Heart right ventricle (tissue), 16 donors: ENCODE measurements around the gene IMMP2L. TPM values are rescaled to one million over a fixed set of nuclear protein-coding genes. Genes with fewer than 3 reads are reported as not detected.
"Not testable (repeated sequence)": the region's sequence is repeated elsewhere in the genome, so short reads cannot be mapped to it uniquely, and the experiment has no call there.

ENCODE experiments used
- ATAC-seq, 8 donors: fragments of 200-7000 bp; cut with Tn5 transposase; one replicate each; pipeline ENCODE4 v1.9.1; 2020; ENCODE audit warnings: mild to moderate bottlenecking in 8 of 8, moderate library complexity in 8 of 8, moderate number of reproducible peaks in 1 of 8
- DNase-seq, 2 donors: peaks; one replicate each; pipeline ENCODE4 v3.0.0-alpha.2; 2020
- H3K27ac ChIP-seq, 10 donors: fragments of 200-600 bp; sonication (generic) in 2 of 10; one replicate each; pipeline versions ENCODE4 v1.5.0 to v1.8.0; 2020 to 2022; ENCODE audit warnings: mild to moderate bottlenecking in 3 of 10
- H3K27me3 ChIP-seq, 7 donors: fragments of 200-600 bp; one replicate each; pipeline ENCODE4 v1.8.0; 2021 to 2022; ENCODE audit warnings: mild to moderate bottlenecking in 2 of 7
- H3K36me3 ChIP-seq, 9 donors: fragments of 200-600 bp; sonication (generic) in 1 of 9; one replicate each; pipeline versions ENCODE4 v1.5.0 to v1.8.0; 2020 to 2022; ENCODE audit warnings: mild to moderate bottlenecking in 2 of 9
- H3K4me1 ChIP-seq, 9 donors: fragments of 200-600 bp; sonication (generic) in 1 of 9; one replicate each; pipeline versions ENCODE4 v1.5.0 to v1.8.0; 2020 to 2022; ENCODE audit warnings: mild to moderate bottlenecking in 4 of 9
- H3K4me3 ChIP-seq, 10 donors: fragments of 200-600 bp; sonication (generic) in 2 of 10; one replicate each; pipeline versions ENCODE4 v1.5.0 to v1.8.0; 2020 to 2022; ENCODE audit warnings: mild to moderate bottlenecking in 7 of 10, moderate library complexity in 2 of 10
- H3K9me3 ChIP-seq, 11 donors: fragments of 200-600 bp in 10 of 11; sonication (generic) in 2 of 11; one replicate each; pipeline versions ENCODE4 v1.5.0 to v1.8.0; 2013 to 2022; ENCODE audit warnings: mild to moderate bottlenecking in 2 of 11, control low read depth in 1 of 11, moderate library complexity in 1 of 11
- WGBS, 2 donors: extraction: QIAGEN DNeasy Blood & Tissue Kit; methylation state at CpG; one replicate each; pipeline ENCODE4 v1.1.7; 2013; ENCODE audit warnings: inconsistent platforms in 1 of 2; 5-methylcytosine and 5-hydroxymethylcytosine counted together
- intact Hi-C, 10 donors: fragments of 100-400 bp; cut with DNase I; formaldehyde crosslinking; loops; one replicate each; pipeline versions ENCODE4 v1.11.1 to v1.14.2; 2022
- polyA plus RNA-seq, 2 donors: library from polyadenylated mRNA; stranded (reverse); fragments of 200-250 nt; gene quantifications; one replicate each; pipeline ENCODE4 v1.2.3, GENCODE V29; 2013
- total RNA-seq, 10 donors: library from RNA; stranded (reverse); fragmentation: NEBNext Ultra II Directional in 3 of 10; extraction: Animal tissue kit (Norgen Biotek cat#: 25700) in 3 of 10; gene quantifications; one replicate each; pipeline versions ENCODE4 v1.2.1 to v1.2.4, GENCODE V29; 2021 to 2023
- TF ChIP-seq, protein P1 (sequence below), 9 donors: fragments of 200-600 bp; sonication (generic) in 2 of 9; IDR thresholded peaks; one replicate each; pipeline versions ENCODE4 v1.5.0 to v1.8.0; 2021 to 2022; ENCODE audit warnings: antibody characterized with exemption in 9 of 9, mild to moderate bottlenecking in 5 of 9, moderate library complexity in 1 of 9
- donor health status: Arrhythmogenic right ventricular cardiomyopathy.
- donor health status: ischemic (EF 13 %, LVEDD 7.1; RV severe dilation, severe dysfunction).
- donor health status: healthy with polysubstance abuse.
- donor health status: DM: no; HTN: yes; CAD: no.
- donor health status: DM: no; HTN: no; CAD: no.
- donor health status: ischemic (EF 25% LVEDD 6.9; RV normal size, moderate dysfunction).
- donor health status: ischemic (EF 25% LVEDD 5.7; RV mildly dilated, moderate dysfunction).
- donor health status: healthy.
- donor health status: DM: yes; HTN: yes; CAD: no.
- donor health status: Ischemic cardiomyopathy.
- donor health status: ischemic (EF 35%, LVEDD 5.7; RV mildly dilated, moderate dysfunction).
- donor health status: nonischemic (EF 11% LVEDD 7.7; RV severe dilation, severe dysfunction).
- donor health status: DM: yes; HTN: yes; CAD: no.
- donor health status: PGD.
- donor health status: ischemic (EF 29% LVEDD 5.4; RV normal size, mild dysfunction).
- donor health status: nonischemic (EF 23%, LVEDD 6.1; RV moderate dilation, normal function).

Gene IMMP2L
- total and polyA plus RNA-seq, 12 donors: 4.3 to 20.8 (median 17.3) TPM

DNA sequence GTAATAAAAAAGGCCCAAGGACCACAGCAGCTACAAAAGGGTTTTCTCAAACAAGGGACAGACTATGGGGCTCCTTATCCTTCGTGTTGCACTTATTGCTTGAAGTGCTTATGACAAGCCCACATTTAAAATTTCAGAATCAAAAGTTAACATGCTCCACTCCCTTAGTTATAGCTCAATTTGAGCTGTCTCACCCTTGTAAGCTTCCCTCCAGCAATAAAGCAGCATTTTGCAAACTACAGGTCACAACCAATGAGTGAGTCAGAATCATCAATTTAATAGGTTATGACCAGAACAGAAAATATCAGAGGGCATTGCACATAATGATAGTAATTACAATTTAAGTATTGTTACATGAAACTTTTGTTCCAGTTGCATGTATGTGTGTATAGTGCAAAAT, 53.0 kb downstream of the IMMP2L start:
- WGBS, 2 donors: 72 to 75% methylated on average over 1 of the region's 1 CpG
- peaks cover 0 to 8% (median 0%) of the 10 kb centered on the region in 11 donors for H3K9me3 ChIP-seq
- intact Hi-C loops: no loop called here
- TF ChIP-seq, protein P1, sequence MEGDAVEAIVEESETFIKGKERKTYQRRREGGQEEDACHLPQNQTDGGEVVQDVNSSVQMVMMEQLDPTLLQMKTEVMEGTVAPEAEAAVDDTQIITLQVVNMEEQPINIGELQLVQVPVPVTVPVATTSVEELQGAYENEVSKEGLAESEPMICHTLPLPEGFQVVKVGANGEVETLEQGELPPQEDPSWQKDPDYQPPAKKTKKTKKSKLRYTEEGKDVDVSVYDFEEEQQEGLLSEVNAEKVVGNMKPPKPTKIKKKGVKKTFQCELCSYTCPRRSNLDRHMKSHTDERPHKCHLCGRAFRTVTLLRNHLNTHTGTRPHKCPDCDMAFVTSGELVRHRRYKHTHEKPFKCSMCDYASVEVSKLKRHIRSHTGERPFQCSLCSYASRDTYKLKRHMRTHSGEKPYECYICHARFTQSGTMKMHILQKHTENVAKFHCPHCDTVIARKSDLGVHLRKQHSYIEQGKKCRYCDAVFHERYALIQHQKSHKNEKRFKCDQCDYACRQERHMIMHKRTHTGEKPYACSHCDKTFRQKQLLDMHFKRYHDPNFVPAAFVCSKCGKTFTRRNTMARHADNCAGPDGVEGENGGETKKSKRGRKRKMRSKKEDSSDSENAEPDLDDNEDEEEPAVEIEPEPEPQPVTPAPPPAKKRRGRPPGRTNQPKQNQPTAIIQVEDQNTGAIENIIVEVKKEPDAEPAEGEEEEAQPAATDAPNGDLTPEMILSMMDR (IDR thresholded peaks at IDR 0.05): no peak
- no peak overlapping the region for H3K27ac ChIP-seq
- no peak overlapping the region for H3K4me3 ChIP-seq
- ATAC-seq (no peak), DNase-seq (no peak)
- H3K4me1 ChIP-seq: no peaks in the 10 kb centered on the region
- H3K27me3 ChIP-seq: no peaks in the 10 kb centered on the region
- H3K36me3 ChIP-seq: no peaks in the 10 kb centered on the region

DNA sequence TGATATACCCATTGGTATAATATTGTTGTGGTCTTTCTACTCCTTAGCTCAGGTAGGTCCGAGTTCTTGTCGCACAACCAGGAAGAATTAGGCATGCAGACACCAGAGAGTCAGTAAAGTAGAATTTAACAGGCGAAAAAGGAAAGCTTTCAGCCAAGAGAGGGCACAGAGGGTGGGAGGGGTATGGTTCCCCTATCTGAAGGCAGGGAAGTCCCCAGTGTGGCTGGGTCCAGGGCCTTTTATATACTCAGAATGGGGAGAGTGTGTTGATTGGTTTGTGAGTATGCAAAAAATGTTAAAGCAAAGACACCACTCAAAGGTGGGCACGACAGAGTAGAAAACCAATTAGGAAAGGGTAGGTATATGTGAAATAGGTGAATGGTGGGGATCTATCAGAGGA, 53.9 kb downstream of the IMMP2L start:
- H3K4me1 ChIP-seq: no peaks in the 10 kb centered on the region
- no peak overlapping the region for H3K27ac ChIP-seq
- intact Hi-C loops: no loop called here
- no peak overlapping the region for H3K4me3 ChIP-seq
- no peaks in the 10 kb centered on the region for H3K36me3 ChIP-seq
- H3K27me3 ChIP-seq: no peaks in the 10 kb centered on the region
- H3K9me3 ChIP-seq: peaks cover 0 to 8% (median 0%) of the 10 kb centered on the region in 11 donors
- 97 to 98% methylated on average over 4 of the region's 4 CpGs for WGBS, 2 donors
- ATAC-seq: no peak
- TF ChIP-seq, protein P1 (IDR thresholded peaks at IDR 0.05): no peak
- DNase-seq: no peak

DNA sequence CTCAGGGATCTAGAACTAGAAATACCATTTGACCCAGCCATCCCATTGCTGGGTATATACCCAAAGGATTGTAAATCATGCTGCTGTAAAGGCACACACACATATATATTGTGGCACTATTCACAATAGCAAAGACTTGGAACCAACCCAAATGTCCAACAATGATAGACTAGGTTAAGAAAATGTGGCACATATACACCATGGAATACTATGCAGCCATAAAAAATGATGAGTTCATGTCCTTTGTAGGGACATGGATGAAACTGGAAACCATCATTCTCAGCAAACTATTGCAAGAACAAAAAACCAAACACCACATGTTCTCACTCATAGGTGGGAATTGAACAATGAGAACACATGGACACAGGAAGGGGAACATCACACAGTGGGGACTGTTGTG, 56.9 kb downstream of the IMMP2L start:
- H3K27ac ChIP-seq, intact Hi-C loops, H3K36me3 ChIP-seq, ATAC-seq, DNase-seq, H3K4me3 ChIP-seq, H3K4me1 ChIP-seq, H3K27me3 ChIP-seq: not testable (repeated sequence)
- peaks cover 0 to 18% (median 0%) of the 10 kb centered on the region in 11 donors for H3K9me3 ChIP-seq

DNA sequence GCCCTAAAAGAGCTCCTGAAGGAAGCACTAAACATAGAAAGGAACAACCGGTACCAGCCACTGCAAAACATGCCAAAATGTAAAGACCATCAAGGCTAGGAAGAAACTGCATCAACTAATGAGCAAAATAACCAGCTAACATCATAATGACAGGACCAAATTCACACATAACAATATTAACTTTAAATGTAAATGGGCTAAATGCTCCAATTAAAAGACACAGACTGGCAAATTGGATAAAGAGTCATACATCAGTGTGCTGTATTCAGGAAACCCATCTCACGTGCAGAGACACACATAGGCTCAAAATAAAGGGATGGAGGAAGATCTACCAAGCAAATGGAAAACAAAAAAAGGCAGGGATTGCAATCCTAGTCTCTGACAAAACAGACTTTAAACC, 60.5 kb downstream of the IMMP2L start:
- 98 to 100% methylated on average over 2 of the region's 2 CpGs for WGBS, 2 donors
- H3K27me3 ChIP-seq, DNase-seq, ATAC-seq, H3K36me3 ChIP-seq, intact Hi-C loops, H3K4me3 ChIP-seq, H3K27ac ChIP-seq, H3K4me1 ChIP-seq: not testable (repeated sequence)
- peaks cover 0 to 23% (median 0%) of the 10 kb centered on the region in 11 donors for H3K9me3 ChIP-seq

DNA sequence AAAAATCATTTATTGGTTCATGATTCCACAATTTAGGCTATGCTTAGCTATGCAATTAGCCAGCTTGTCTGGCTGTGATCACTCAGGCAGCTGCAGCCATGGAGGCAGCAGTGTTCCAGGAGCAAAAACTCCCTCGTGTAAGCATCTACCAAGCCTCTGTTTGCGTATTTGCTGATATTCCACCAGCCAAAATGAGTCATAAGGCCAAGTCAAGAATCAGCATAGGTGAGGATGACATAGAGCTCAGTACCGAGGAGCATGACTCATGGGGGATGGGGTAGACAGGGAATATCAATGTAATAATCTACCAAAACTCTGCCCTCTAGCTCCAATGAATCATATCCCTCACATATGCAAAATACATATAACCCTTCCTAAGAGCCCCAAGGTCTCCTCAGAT, 63.3 kb downstream of the IMMP2L start:
- ATAC-seq (no peak), DNase-seq (no peak)
- 71 to 78% methylated on average over 3 of the region's 3 CpGs for WGBS, 2 donors
- H3K9me3 ChIP-seq: peaks cover 0 to 15% (median 0%) of the 10 kb centered on the region in 11 donors
- no peak overlapping the region for H3K27ac ChIP-seq
- TF ChIP-seq, protein P1 (IDR thresholded peaks at IDR 0.05): no peak
- H3K4me1 ChIP-seq: no peaks in the 10 kb centered on the region
- H3K36me3 ChIP-seq: no peaks in the 10 kb centered on the region
- intact Hi-C loops: loop anchor here in 1 of 10 donors (10.0 kb wide), 1 partner anchor 236 kb away; no protein-coding TSS in a partner anchor
- H3K27me3 ChIP-seq: no peaks in the 10 kb centered on the region
- no peak overlapping the region for H3K4me3 ChIP-seq
